GM23338 (cell line): Measurements from ENCODE around the gene DDC. TPM values are rescaled to one million over a fixed set of nuclear protein-coding genes. Genes with fewer than 3 reads are reported as not detected.

ENCODE experiments used
- ATAC-seq: fragments of 200-7000 bp; cut with Tn5 transposase; 3 replicates; pipeline ENCODE4 v1.9.1; 2020
- DNase-seq: peaks from one replicate; pipeline ENCODE4 v3.0.0-alpha.2; 2015; ENCODE audit warnings: low spot score
- H2AFZ ChIP-seq: fragments of 200-600 bp; sonication (generic); 2 replicates; pipeline ENCODE4 v1.8.0; 2016; ENCODE audit warnings: antibody characterized with exemption, mild to moderate bottlenecking, moderate library complexity
- H3F3A ChIP-seq: fragments of 200-600 bp; sonication (generic); replicated peaks from 2 replicates; pipeline ENCODE4 v1.8.0; 2017; ENCODE audit warnings: antibody characterized with exemption, mixed run types, low read depth
- H3K27ac ChIP-seq: fragments of 200-600 bp; sonication (generic); 2 replicates; pipeline ENCODE4 v1.6.1; 2016; ENCODE audit warnings: low read depth
- H3K27me3 ChIP-seq: fragments of 200-600 bp; sonication (generic); 2 replicates; pipeline ENCODE4 v1.8.0; 2016; ENCODE audit warnings: mild to moderate bottlenecking, mixed run types, moderate library complexity; ENCODE audit not compliant: insufficient read depth
- H3K36me3 ChIP-seq: fragments of 200-600 bp; sonication (generic); 2 replicates; pipeline ENCODE4 v1.8.0; 2016; ENCODE audit warnings: mild to moderate bottlenecking; ENCODE audit not compliant: insufficient read depth
- H3K4me1 ChIP-seq: fragments of 200-600 bp; sonication (generic); 2 replicates; pipeline ENCODE4 v1.8.0; 2016; ENCODE audit warnings: mild to moderate bottlenecking, moderate library complexity; ENCODE audit not compliant: insufficient read depth
- H3K4me2 ChIP-seq: fragments of 200-600 bp; sonication (generic); 2 replicates; pipeline ENCODE4 v1.7.1; 2017; ENCODE audit warnings: mixed run types
- H3K4me3 ChIP-seq: fragments of 200-600 bp; sonication (generic); 2 replicates; pipeline ENCODE4 v1.6.1; 2016; ENCODE audit warnings: mixed run types
- H3K79me2 ChIP-seq: fragments of 200-600 bp; sonication (generic); replicated peaks from 2 replicates; pipeline ENCODE4 v1.8.0; 2017; ENCODE audit warnings: mild to moderate bottlenecking; ENCODE audit not compliant: insufficient read depth
- H3K9me2 ChIP-seq: fragments of 200-600 bp; sonication (generic); 2 replicates; pipeline ENCODE4 v1.8.0; 2017; ENCODE audit not compliant: insufficient read depth
- H4K20me1 ChIP-seq: fragments of 200-600 bp; sonication (generic); replicated peaks from 2 replicates; pipeline ENCODE4 v1.8.0; 2017; ENCODE audit warnings: mild to moderate bottlenecking; ENCODE audit not compliant: insufficient read depth
- H3K27ac Mint-ChIP-seq: 2 replicates; pipeline ENCODE4 v1.8.0; 2020; ENCODE audit warnings: inconsistent platforms, mild to moderate bottlenecking, moderate library complexity, mixed read lengths
- H3K27me3 Mint-ChIP-seq: 3 replicates; pipeline ENCODE4 v1.8.0; 2022; ENCODE audit warnings: low read depth, mild to moderate bottlenecking, moderate library complexity, mixed read lengths, inconsistent platforms; ENCODE audit not compliant: insufficient read depth, poor library complexity
- H3K36me3 Mint-ChIP-seq: 3 replicates; pipeline ENCODE4 v1.8.0; 2021; ENCODE audit warnings: low read depth, mild to moderate bottlenecking, inconsistent platforms, moderate library complexity, mixed read lengths
- H3K4me1 Mint-ChIP-seq: 3 replicates; pipeline ENCODE4 v1.8.0; 2020; ENCODE audit warnings: mild to moderate bottlenecking, inconsistent platforms, mixed read lengths
- H3K4me3 Mint-ChIP-seq: 3 replicates; pipeline ENCODE4 v1.8.0; 2021; ENCODE audit warnings: moderate library complexity, mild to moderate bottlenecking, inconsistent platforms, mixed read lengths
- H3K9me3 Mint-ChIP-seq: 3 replicates; pipeline ENCODE4 v1.8.0; 2020; ENCODE audit warnings: moderate library complexity, mild to moderate bottlenecking, inconsistent platforms, mixed read lengths
- EZH2 ChIP-seq: fragments of 200-600 bp; sonication (generic); IDR thresholded peaks from one replicate; pipeline ENCODE4 v1.8.0; 2017; ENCODE audit warnings: antibody characterized with exemption, mild to moderate bottlenecking, low read depth; ENCODE audit not compliant: unreplicated experiment
- EZH2phosphoT487 ChIP-seq: fragments of 200-600 bp; sonication (generic); IDR thresholded peaks from one replicate; pipeline ENCODE4 v1.8.1; 2018; ENCODE audit warnings: antibody characterized with exemption; ENCODE audit not compliant: unreplicated experiment
- JUNB ChIP-seq: IDR thresholded peaks from one replicate; pipeline ENCODE4 v1.6.1; 2016; ENCODE audit warnings: antibody characterized with exemption; ENCODE audit not compliant: unreplicated experiment
- POLR2AphosphoS5 ChIP-seq: IDR thresholded peaks from 2 replicates; pipeline ENCODE4 v1.6.1; 2016; ENCODE audit warnings: antibody characterized with exemption, low read depth
- REST ChIP-seq: IDR thresholded peaks from one replicate; pipeline ENCODE4 v1.6.1; 2018; ENCODE audit warnings: antibody characterized with exemption; ENCODE audit not compliant: unreplicated experiment
- ZNF114 ChIP-seq: fragments of 250-450 bp; sonication (Bioruptor Pico); IDR thresholded peaks from 2 replicates; pipeline ENCODE4 v1.5.0; 2020; ENCODE audit warnings: mild to moderate bottlenecking, moderate library complexity
- ZNF331 ChIP-seq: fragments of 250-450 bp; sonication (Bioruptor Pico); IDR thresholded peaks from 2 replicates; pipeline ENCODE4 v1.5.0; 2020; ENCODE audit warnings: low read depth, mild to moderate bottlenecking, moderate library complexity
- ZNF462 ChIP-seq: fragments of 250-450 bp; sonication (Bioruptor Pico); IDR thresholded peaks from 2 replicates; pipeline ENCODE4 v1.5.0; 2020; ENCODE audit warnings: mild to moderate bottlenecking, moderate library complexity
- polyA plus RNA-seq: library from polyadenylated mRNA; unstranded; fragments of >200 nt; fragmentation: Nextera tagmentation; extraction: Ambion mirVana; gene quantifications from 2 replicates; pipeline ENCODE4 v1.2.1, GENCODE V29; 2016
- total RNA-seq: library from RNA; depleted of rRNA; stranded (reverse); fragments of >200 nt; shearing (Covaris generic); gene quantifications from 2 replicates; pipeline ENCODE4 v1.2.3, GENCODE V29; 2014

Gene DDC
- total and polyA plus RNA-seq, 2 experiments from 2014 or later = not detected

- no peak for TF ChIP-seq ZNF462 (CRISPR knock-in tag)
- no peak for TF ChIP-seq EZH2
- TF ChIP-seq JUNB = no peak
These were observed 47.5 kb upstream of the DDC start (continued) for GRCh38 chr7:50612704-50613103.

GRCh38 chr7:50610521-50611277 lies 45.5 kb upstream of the DDC start:
- Mint-ChIP-seq H3K9me3 (no peaks in the 10 kb centered on the region), H3K4me3 (no peak overlapping the region), H3K27me3 (peaks cover 2% of the 10 kb centered on the region), H3K36me3 (peaks cover 66% of the 10 kb centered on the region), H3K4me1 (no peaks in the 10 kb centered on the region), H3K27ac (no peak overlapping the region)
- H3K4me2 ChIP-seq = no peak overlapping the region
- no peaks in the 10 kb centered on the region for H3K9me2 ChIP-seq
- H3F3A ChIP-seq = no peaks in the 10 kb centered on the region
- H2AFZ ChIP-seq = no peak overlapping the region
- H3K27ac ChIP-seq = no peak overlapping the region
- no peaks in the 10 kb centered on the region for H3K27me3 ChIP-seq
- H4K20me1 ChIP-seq = peaks cover 10% of the 10 kb centered on the region; the same call in 1 of the 2 replicates
- H3K4me3 ChIP-seq = no peak overlapping the region
- no peaks in the 10 kb centered on the region for H3K4me1 ChIP-seq
- ATAC-seq (no peak), DNase-seq (no peak)
- 0 out of 2 replicates have a peak, but pooled peaks cover 3% of the 10 kb centered on the region for H3K79me2 ChIP-seq
- H3K36me3 ChIP-seq = peaks cover 41% of the 10 kb centered on the region
- TF ChIP-seq POLR2AphosphoS5 (no peak), ZNF114 (CRISPR knock-in tag) (no peak), REST (no peak), JUNB (no peak), ZNF331 (CRISPR knock-in tag) (no peak), EZH2phosphoT487 (no peak)
